GM20431 (cell line): ENCODE results near the gene LPCAT1.
"Not testable (repeated sequence)": the region's sequence is repeated elsewhere in the genome, so short reads cannot be mapped to it uniquely, and the experiment has no call there.

ENCODE experiments used
- in situ Hi-C: fragments of 300-500 bp; cut with MseI, MboI; formaldehyde crosslinking; loops from one replicate; pipeline ENCODE4 v1.15.0; 2020; ENCODE audit warnings: low sequenced_read_pairs; ENCODE audit not compliant: unreplicated experiment

The LPCAT1 gene

DNA sequence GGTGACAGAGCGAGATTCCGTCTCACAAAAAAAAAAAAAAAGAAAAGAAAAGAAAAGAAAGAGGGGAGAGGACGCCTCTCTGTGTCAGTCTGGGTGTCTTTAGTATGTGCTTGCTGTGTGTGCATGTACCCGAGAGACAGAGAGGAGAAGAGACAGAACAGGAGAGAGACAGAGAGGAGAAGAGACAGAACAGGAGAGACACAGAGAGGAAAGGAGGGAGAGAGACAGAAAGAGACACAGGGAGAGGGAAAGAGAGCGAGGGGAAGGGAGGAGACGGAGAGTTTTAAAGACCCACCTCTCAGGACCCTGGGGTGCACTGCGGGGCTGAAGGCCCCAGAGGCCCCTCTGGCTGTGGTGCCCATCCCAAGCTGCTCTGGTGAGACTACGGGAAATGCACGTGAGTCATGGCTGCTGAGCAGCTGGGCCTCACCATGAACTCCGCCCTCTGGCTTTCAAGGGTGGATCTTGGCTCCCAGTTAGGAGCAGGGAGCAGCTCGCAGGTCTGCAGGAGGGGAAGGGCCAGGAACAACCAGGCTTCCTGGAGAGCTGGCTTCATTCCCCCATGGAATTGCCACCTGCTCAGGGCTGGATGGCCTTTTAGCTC is 86.4 kb downstream of the LPCAT1 start:
- in situ Hi-C loops = no loop called here

DNA sequence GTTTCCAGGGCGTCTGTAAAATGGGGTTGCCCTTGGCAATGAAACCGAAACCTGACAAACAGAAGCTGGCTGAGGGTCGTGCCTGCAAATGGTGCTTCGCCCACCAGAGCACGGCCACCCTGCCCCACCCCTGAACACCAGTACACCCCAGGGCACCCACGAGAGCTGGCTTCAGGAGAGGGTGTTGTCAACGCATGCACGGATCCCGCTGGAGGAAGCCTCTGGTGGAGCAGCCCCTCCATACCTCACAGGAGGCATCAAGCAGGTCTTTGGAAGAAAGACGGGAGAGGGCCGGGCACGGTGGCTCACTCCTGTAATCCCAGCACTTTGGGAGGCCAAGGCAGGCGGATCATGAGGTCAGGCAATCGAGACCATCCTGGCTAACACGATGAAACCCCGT is 87.1 kb downstream of the LPCAT1 start:
- in situ Hi-C loops = no loop called here

- in situ Hi-C loops = no loop called here
Measured at GRCh38 chr5:1436036-1436435, 87.7 kb downstream of the LPCAT1 start.

DNA sequence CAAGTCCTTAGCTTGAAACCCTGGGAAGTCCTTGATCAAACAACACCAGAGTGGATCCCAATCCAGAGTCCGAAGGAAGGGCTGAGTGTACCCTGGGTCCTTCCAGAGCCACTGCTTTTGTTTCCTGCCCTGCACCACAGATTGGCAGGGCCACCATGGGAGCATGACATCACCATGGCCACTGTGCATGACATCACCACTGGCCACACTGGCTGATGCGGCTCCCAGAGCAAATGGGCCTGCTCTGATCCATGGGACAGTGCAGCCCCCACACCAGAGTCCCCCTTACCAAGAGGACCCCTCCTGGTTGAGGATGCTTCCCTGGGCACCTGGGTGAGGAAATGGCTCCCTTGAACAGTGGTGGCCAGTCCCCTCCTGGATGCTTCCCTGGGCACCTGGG is 88.4 kb downstream of the LPCAT1 start:
- in situ Hi-C loops = no loop called here

DNA sequence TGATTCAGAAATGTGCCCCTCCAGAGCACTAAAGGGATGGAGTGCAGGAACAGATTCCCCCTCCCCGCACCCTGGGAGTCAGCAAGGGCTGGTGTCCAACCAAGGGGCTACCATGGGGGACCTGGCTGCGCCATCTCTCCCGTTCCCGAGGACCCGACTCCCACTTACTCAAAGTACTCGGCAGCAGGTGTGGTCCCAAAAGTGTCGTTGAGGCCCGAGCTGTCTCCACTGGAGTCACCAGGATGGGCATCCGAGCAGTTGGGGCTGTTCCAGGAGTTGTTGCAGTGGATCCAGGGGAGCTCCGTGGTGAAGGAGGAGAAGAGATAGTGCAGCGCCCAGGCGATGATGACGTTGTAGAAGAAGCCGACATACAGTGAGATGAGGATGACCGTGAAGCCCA is 91.5 kb downstream of the LPCAT1 start:
- in situ Hi-C loops = no loop called here

DNA sequence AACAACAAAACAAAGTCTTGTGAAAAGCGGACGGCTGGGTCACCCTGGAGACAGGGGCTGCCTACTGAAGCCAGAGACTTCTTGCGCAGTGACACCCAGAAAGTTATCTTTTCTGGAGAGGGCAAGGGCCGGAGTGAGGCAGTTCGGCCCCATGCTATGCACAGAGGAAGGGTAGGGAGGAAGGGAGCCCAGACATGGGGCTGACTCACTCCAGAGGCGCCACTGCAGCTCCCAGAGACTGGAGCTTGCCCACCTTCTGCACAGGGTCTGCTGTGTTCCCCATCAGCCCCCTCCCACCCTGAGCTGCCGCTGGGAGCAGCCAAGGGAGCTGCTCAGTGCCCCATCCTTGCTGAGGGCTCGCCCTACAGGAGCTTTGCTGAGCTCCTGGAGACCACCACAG is 91.9 kb downstream of the LPCAT1 start:
- in situ Hi-C loops = no loop called here

GRCh38 chr5:1431021-1431811 is 92.5 kb downstream of the LPCAT1 start:
- in situ Hi-C loops = no loop called here

GRCh38 chr5:1430121-1430795 is 93.5 kb downstream of the LPCAT1 start:
- in situ Hi-C loops = no loop called here

DNA sequence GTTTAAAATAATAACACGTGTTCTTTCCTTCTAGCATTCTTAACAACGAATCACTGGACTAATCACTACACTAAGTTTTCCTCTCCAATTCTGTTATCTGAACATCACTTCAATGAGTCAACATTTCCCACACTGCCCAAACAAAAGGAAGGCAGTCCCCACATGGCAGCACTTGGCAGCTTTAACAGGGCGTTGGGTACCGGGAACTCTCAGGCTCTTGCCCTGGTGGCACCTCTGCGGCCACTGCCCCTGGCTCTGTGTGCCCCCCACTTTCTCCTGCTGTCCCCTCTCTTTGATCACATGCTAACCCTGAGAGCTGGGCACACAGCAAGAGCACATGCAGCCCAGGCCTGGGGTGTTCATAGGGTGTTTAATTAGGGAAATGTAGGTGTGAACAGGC is 94.3 kb downstream of the LPCAT1 start:
- in situ Hi-C loops = no loop called here

DNA sequence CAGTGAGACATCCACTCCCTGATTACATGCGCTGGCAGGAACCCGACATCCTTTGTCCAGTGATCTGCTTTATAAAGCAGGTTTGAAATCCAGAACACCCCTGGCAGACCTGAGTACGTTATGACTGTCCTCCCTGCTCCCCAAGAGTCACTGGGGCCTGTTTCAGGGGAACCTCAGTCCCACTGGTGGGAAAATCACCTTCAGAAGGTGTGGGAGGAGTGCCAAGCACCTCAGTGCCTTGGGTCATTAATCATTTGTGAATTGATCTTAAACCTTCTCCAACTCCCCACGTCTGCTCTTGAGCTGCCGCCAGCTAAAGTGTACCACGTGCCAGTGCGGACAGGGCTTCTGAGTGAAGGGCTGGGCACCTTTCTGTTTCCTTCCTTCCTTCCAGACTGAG is 94.7 kb downstream of the LPCAT1 start:
- in situ Hi-C loops = no loop called here

- in situ Hi-C loops = no loop called here
Measured at GRCh38 chr5:1428107-1428506, 95.7 kb downstream of the LPCAT1 start.

GRCh38 chr5:1424716-1425115 is 99.0 kb downstream of the LPCAT1 start:
- in situ Hi-C loops = no loop called here

DNA sequence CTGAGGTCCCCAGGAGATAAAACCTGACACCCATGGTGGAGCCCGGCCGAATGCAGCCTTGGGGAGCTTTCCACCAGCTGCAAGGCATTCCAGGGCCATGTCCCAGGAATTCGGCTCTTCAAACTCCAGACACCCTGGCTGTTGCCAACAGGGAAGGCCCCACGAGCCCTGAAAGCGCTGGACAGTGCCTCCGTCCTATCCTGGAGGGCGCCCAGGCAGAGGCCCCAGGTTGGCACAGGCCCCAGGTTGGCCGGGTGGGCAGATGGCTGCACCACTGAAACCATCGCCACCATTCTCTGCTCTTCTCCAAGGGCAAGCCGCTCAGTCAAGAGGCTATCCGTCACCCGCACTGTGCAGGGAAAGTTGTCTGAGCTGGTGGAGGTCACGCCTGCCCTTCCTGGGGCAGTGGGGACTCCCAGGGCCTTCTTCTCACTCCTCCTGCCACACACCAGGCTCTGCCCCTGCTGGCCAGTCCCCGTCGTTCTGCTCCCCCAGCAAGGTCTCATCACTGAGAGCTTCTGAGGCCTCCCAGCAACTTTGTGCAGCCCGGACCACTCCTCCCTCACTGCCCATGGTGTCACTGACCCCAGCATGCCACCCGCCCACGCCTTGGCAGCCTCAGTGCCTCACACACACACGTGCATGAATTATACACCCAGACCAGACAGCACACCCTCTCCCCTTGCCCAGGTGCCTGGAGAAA is 99.7 kb downstream of the LPCAT1 start:
- in situ Hi-C loops = no loop called here

GRCh38 chr5:1422522-1422921 is 101.2 kb downstream of the LPCAT1 start:
- in situ Hi-C loops = not testable (repeated sequence)

DNA sequence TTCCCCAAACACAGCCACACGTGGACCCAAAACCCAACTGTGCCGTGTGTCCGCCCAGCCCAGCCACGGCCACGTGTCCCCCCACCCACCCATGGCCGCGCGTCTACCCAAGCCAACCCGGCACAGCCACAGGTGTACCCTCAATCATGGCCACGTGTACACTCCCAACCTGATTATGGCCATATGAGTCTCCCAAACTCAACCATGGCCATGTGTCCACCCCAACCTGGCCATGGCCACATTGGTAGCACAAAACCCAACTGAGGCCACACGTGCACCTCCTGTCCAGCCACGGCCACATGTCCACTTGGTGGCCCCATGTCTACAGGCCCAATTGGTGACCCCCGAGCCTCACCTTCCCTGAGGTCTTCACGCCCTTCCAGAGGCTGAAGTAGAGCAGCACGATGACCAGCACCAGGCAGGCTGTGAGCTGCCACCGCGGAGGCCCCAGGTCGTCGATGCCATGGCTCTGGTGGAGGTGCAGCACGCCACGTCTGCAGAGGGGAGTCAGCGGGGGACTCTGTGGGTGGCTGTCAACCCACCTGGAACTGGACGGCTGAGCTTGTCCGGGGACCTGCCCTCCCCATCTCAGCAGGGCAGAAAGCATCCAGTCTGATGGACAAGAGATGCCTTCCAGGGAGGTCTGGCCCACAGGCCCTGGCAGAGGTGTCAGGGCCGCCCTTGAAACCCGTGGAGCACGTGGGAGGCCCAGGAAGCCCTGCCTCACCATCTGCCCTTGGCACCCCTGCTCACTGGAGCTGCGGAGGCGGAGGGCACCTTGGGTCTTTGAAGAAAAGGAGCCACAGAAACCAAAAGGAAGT is 102.0 kb downstream of the LPCAT1 start:
- in situ Hi-C loops = no loop called here

GRCh38 chr5:1420211-1421195 is 103.3 kb downstream of the LPCAT1 start:
- in situ Hi-C loops = no loop called here

- in situ Hi-C loops = no loop called here
Measured at GRCh38 chr5:1419476-1420210, 104.1 kb downstream of the LPCAT1 start.

DNA sequence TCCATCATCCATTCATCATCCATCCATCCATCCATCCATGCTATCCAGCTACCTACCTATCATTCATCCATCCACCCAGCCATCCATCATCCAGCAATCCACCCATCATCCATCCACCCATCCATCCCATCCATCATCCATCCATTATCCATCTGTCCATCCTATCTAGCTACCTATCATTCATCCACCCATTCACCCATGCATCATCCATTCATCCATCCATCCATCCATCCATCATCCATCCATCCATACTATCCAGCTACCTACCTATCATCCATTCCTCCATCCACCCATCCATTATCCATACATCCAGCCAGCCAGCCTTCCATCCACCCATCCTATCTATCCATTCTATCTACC is 104.9 kb downstream of the LPCAT1 start:
- in situ Hi-C loops = no loop called here
